ENCODE results near the gene RNF113B.

RNF113B gene

GRCh38 chr13:98176777-98177608 is at the start of gene RNF113B:
RNF113B (minus strand) TSS chr13:98177269; CDS start chr13:98177236, 33 bp downstream.
- no peak for DNase-seq

- DNase-seq: no peak
Observed at GRCh38 chr13:98226496-98226895, 49.4 kb upstream of the RNF113B start.

- DNase-seq: no peak
Observed at GRCh38 chr13:98225036-98225940, 48.2 kb upstream of the RNF113B start.

- DNase-seq: no peak
Observed at GRCh38 chr13:98224557-98224956, 47.5 kb upstream of the RNF113B start.

GRCh38 chr13:98223741-98224140 is 46.7 kb upstream of the RNF113B start:
- no peak for DNase-seq

GRCh38 chr13:98222816-98223215 is 45.7 kb upstream of the RNF113B start:
- no peak for DNase-seq

GRCh38 chr13:98222081-98222554 is 45.0 kb upstream of the RNF113B start:
- DNase-seq: no peak

GRCh38 chr13:98221234-98221633 is 44.2 kb upstream of the RNF113B start:
- no peak for DNase-seq

GRCh38 chr13:98220271-98220791 is 43.3 kb upstream of the RNF113B start:
- DNase-seq: no peak

GRCh38 chr13:98219685-98220084 is 42.6 kb upstream of the RNF113B start:
- DNase-seq: no peak

GRCh38 chr13:98217597-98217996 is 40.5 kb upstream of the RNF113B start:
- DNase-seq: no peak

GRCh38 chr13:98216711-98217285 is 39.7 kb upstream of the RNF113B start:
- DNase-seq: no peak

GRCh38 chr13:98216135-98216565 is 39.1 kb upstream of the RNF113B start:
- no peak for DNase-seq

- DNase-seq: no peak
Observed at GRCh38 chr13:98215508-98215907, 38.4 kb upstream of the RNF113B start.

- DNase-seq: no peak
Observed at GRCh38 chr13:98214707-98215106, 37.6 kb upstream of the RNF113B start.

GRCh38 chr13:98214008-98214643 is 37.1 kb upstream of the RNF113B start:
- no peak for DNase-seq

GRCh38 chr13:98213354-98213753 is 36.3 kb upstream of the RNF113B start:
- no peak for DNase-seq

GRCh38 chr13:98212763-98213162 is 35.7 kb upstream of the RNF113B start:
- no peak for DNase-seq

- no peak for DNase-seq
Observed at GRCh38 chr13:98208606-98209005, 31.5 kb upstream of the RNF113B start.

- no peak for DNase-seq
Observed at GRCh38 chr13:98207416-98207815, 30.3 kb upstream of the RNF113B start.

- DNase-seq: no peak
Observed at GRCh38 chr13:98206946-98207345, 29.9 kb upstream of the RNF113B start.

GRCh38 chr13:98204546-98204945 is 27.5 kb upstream of the RNF113B start:
- no peak for DNase-seq
